ENCODE measurements around the gene PLAGL2. TPM values are rescaled to one million over a fixed set of nuclear protein-coding genes. Genes with fewer than 3 reads are reported as not detected.

The PLAGL2 gene
- total and polyA plus RNA-seq, 2 donors = 2.8 to 5.0 TPM

- H3K4me3 ChIP-seq (ENCODE audit: low read length in 2 of 2) = no peak overlapping the region
- no peak for DNase-seq (ENCODE audit: low read depth in 6 of 9, low spot score in 9 of 9)
- H3K27ac ChIP-seq (ENCODE audit: low read depth in 1 of 2, low read length in 1 of 2) = no peak overlapping the region
- peaks cover 0 to 4% of the 10 kb centered on the region in 2 donors for H3K4me1 ChIP-seq (ENCODE audit: control insufficient read depth in 2 of 2, insufficient read depth in 2 of 2, low read length in 2 of 2)
- H3K27me3 ChIP-seq (ENCODE audit: control insufficient read depth in 2 of 2, insufficient read depth in 1 of 2, low read length in 1 of 2) = no peaks in the 10 kb centered on the region
- H3K9me3 ChIP-seq (ENCODE audit: control insufficient read depth in 2 of 2, insufficient read depth in 1 of 2, low read length in 1 of 2) = no peaks in the 10 kb centered on the region
- WGBS = 96% methylated on average over 13 of the region's 13 CpGs
- H3K36me3 ChIP-seq (ENCODE audit: control insufficient read depth in 2 of 2, insufficient read depth in 2 of 2, low read length in 1 of 2) = peaks cover 50 to 51% of the 10 kb centered on the region in 2 donors
Observed at GRCh38 chr20:32234135-32234808, 26.7 kb upstream of the PLAGL2 start.

GRCh38 chr20:32233286-32233685, 25.7 kb upstream of the PLAGL2 start:
- H3K4me1 ChIP-seq (ENCODE audit: control insufficient read depth in 2 of 2, insufficient read depth in 2 of 2, low read length in 2 of 2) = peaks cover 0 to 4% of the 10 kb centered on the region in 2 donors
- no peaks in the 10 kb centered on the region for H3K9me3 ChIP-seq (ENCODE audit: control insufficient read depth in 2 of 2, insufficient read depth in 1 of 2, low read length in 1 of 2)
- WGBS = 99% methylated on average over 9 of the region's 9 CpGs
- no peak overlapping the region for H3K4me3 ChIP-seq (ENCODE audit: low read length in 2 of 2)
- no peak for DNase-seq (ENCODE audit: low read depth in 6 of 9, low spot score in 9 of 9)
- peaks cover 55 to 56% of the 10 kb centered on the region in 2 donors for H3K36me3 ChIP-seq (ENCODE audit: control insufficient read depth in 2 of 2, insufficient read depth in 2 of 2, low read length in 1 of 2)
- H3K27ac ChIP-seq (ENCODE audit: low read depth in 1 of 2, low read length in 1 of 2) = no peak overlapping the region
- no peaks in the 10 kb centered on the region for H3K27me3 ChIP-seq (ENCODE audit: control insufficient read depth in 2 of 2, insufficient read depth in 1 of 2, low read length in 1 of 2)

- no peaks in the 10 kb centered on the region for H3K9me3 ChIP-seq (ENCODE audit: control insufficient read depth in 2 of 2, insufficient read depth in 1 of 2, low read length in 1 of 2)
- H3K4me3 ChIP-seq (ENCODE audit: low read length in 2 of 2) = no peak overlapping the region
- H3K27me3 ChIP-seq (ENCODE audit: control insufficient read depth in 2 of 2, insufficient read depth in 1 of 2, low read length in 1 of 2) = no peaks in the 10 kb centered on the region
- no peak overlapping the region for H3K27ac ChIP-seq (ENCODE audit: low read depth in 1 of 2, low read length in 1 of 2)
- DNase-seq (ENCODE audit: low read depth in 6 of 9, low spot score in 9 of 9) = no peak
- peaks cover 0 to 4% of the 10 kb centered on the region in 2 donors for H3K4me1 ChIP-seq (ENCODE audit: control insufficient read depth in 2 of 2, insufficient read depth in 2 of 2, low read length in 2 of 2)
- peaks cover 62 to 63% of the 10 kb centered on the region in 2 donors for H3K36me3 ChIP-seq (ENCODE audit: control insufficient read depth in 2 of 2, insufficient read depth in 2 of 2, low read length in 1 of 2)
Observed at GRCh38 chr20:32232326-32232886, 24.9 kb upstream of the PLAGL2 start.

GRCh38 chr20:32231847-32232246, 24.3 kb upstream of the PLAGL2 start:
- WGBS = 80% methylated on average over 4 of the region's 4 CpGs

GRCh38 chr20:32231245-32231644, 23.7 kb upstream of the PLAGL2 start:
- no peak overlapping the region for H3K27ac ChIP-seq (ENCODE audit: low read depth in 1 of 2, low read length in 1 of 2)
- H3K36me3 ChIP-seq (ENCODE audit: control insufficient read depth in 2 of 2, insufficient read depth in 2 of 2, low read length in 1 of 2) = peaks cover 55 to 70% of the 10 kb centered on the region in 2 donors
- H3K4me3 ChIP-seq (ENCODE audit: low read length in 2 of 2) = no peak overlapping the region
- 96% methylated on average over 4 of the region's 4 CpGs for WGBS
- peaks cover 0 to 4% of the 10 kb centered on the region in 2 donors for H3K4me1 ChIP-seq (ENCODE audit: control insufficient read depth in 2 of 2, insufficient read depth in 2 of 2, low read length in 2 of 2)
- no peaks in the 10 kb centered on the region for H3K27me3 ChIP-seq (ENCODE audit: control insufficient read depth in 2 of 2, insufficient read depth in 1 of 2, low read length in 1 of 2)
- no peak for DNase-seq (ENCODE audit: low read depth in 6 of 9, low spot score in 9 of 9)
- no peaks in the 10 kb centered on the region for H3K9me3 ChIP-seq (ENCODE audit: control insufficient read depth in 2 of 2, insufficient read depth in 1 of 2, low read length in 1 of 2)

More at GRCh38 chr20:32231847-32232246, 24.3 kb upstream of the PLAGL2 start:
- no peaks in the 10 kb centered on the region for H3K27me3 ChIP-seq (ENCODE audit: control insufficient read depth in 2 of 2, insufficient read depth in 1 of 2, low read length in 1 of 2)
- H3K27ac ChIP-seq (ENCODE audit: low read depth in 1 of 2, low read length in 1 of 2) = peak overlapping the region in 1 of 2 donors; percentile 18
- H3K4me1 ChIP-seq (ENCODE audit: control insufficient read depth in 2 of 2, insufficient read depth in 2 of 2, low read length in 2 of 2) = peaks cover 0 to 4% of the 10 kb centered on the region in 2 donors
- peaks cover 61 to 68% of the 10 kb centered on the region in 2 donors for H3K36me3 ChIP-seq (ENCODE audit: control insufficient read depth in 2 of 2, insufficient read depth in 2 of 2, low read length in 1 of 2)
- DNase-seq (ENCODE audit: low read depth in 6 of 9, low spot score in 9 of 9) = peak in 3 of 9 donors; percentile 9 to 55 (median 39)
- H3K4me3 ChIP-seq (ENCODE audit: low read length in 2 of 2) = no peak overlapping the region
- H3K9me3 ChIP-seq (ENCODE audit: control insufficient read depth in 2 of 2, insufficient read depth in 1 of 2, low read length in 1 of 2) = no peaks in the 10 kb centered on the region

GRCh38 chr20:32230707-32231106, 23.2 kb upstream of the PLAGL2 start:
- peaks cover 0 to 4% of the 10 kb centered on the region in 2 donors for H3K4me1 ChIP-seq (ENCODE audit: control insufficient read depth in 2 of 2, insufficient read depth in 2 of 2, low read length in 2 of 2)
- no peak overlapping the region for H3K4me3 ChIP-seq (ENCODE audit: low read length in 2 of 2)
- DNase-seq (ENCODE audit: low read depth in 6 of 9, low spot score in 9 of 9) = no peak
- no peak overlapping the region for H3K27ac ChIP-seq (ENCODE audit: low read depth in 1 of 2, low read length in 1 of 2)
- no peaks in the 10 kb centered on the region for H3K9me3 ChIP-seq (ENCODE audit: control insufficient read depth in 2 of 2, insufficient read depth in 1 of 2, low read length in 1 of 2)
- H3K27me3 ChIP-seq (ENCODE audit: control insufficient read depth in 2 of 2, insufficient read depth in 1 of 2, low read length in 1 of 2) = no peaks in the 10 kb centered on the region
- peaks cover 51 to 66% of the 10 kb centered on the region in 2 donors for H3K36me3 ChIP-seq (ENCODE audit: control insufficient read depth in 2 of 2, insufficient read depth in 2 of 2, low read length in 1 of 2)
- whole genome bisulfite sequencing = 98% methylated on average over 13 of the region's 13 CpGs

- no peaks in the 10 kb centered on the region for H3K9me3 ChIP-seq (ENCODE audit: control insufficient read depth in 2 of 2, insufficient read depth in 1 of 2, low read length in 1 of 2)
- H3K27me3 ChIP-seq (ENCODE audit: control insufficient read depth in 2 of 2, insufficient read depth in 1 of 2, low read length in 1 of 2) = no peaks in the 10 kb centered on the region
- H3K4me3 ChIP-seq (ENCODE audit: low read length in 2 of 2) = no peak overlapping the region
- DNase-seq (ENCODE audit: low read depth in 6 of 9, low spot score in 9 of 9) = no peak
- H3K4me1 ChIP-seq (ENCODE audit: control insufficient read depth in 2 of 2, insufficient read depth in 2 of 2, low read length in 2 of 2) = peaks cover 0 to 4% of the 10 kb centered on the region in 2 donors
- 99% methylated on average over 5 of the region's 5 CpGs for WGBS
- H3K27ac ChIP-seq (ENCODE audit: low read depth in 1 of 2, low read length in 1 of 2) = no peak overlapping the region
- peaks cover 40 to 53% of the 10 kb centered on the region in 2 donors for H3K36me3 ChIP-seq (ENCODE audit: control insufficient read depth in 2 of 2, insufficient read depth in 2 of 2, low read length in 1 of 2)
Observed at GRCh38 chr20:32229251-32229747, 21.8 kb upstream of the PLAGL2 start.

- Histone ChIP-seq H3K27ac (ENCODE audit: low read depth in 1 of 2, low read length in 1 of 2) (no peak overlapping the region), H3K36me3 (ENCODE audit: control insufficient read depth in 2 of 2, insufficient read depth in 2 of 2, low read length in 1 of 2) (peaks cover 34 to 48% of the 10 kb centered on the region in 2 donors), H3K4me3 (ENCODE audit: low read length in 2 of 2) (no peak overlapping the region), H3K4me1 (ENCODE audit: control insufficient read depth in 2 of 2, insufficient read depth in 2 of 2, low read length in 2 of 2) (peaks cover 0 to 4% of the 10 kb centered on the region in 2 donors), H3K9me3 (ENCODE audit: control insufficient read depth in 2 of 2, insufficient read depth in 1 of 2, low read length in 1 of 2) (no peaks in the 10 kb centered on the region), H3K27me3 (ENCODE audit: control insufficient read depth in 2 of 2, insufficient read depth in 1 of 2, low read length in 1 of 2) (no peaks in the 10 kb centered on the region)
- DNase-seq (ENCODE audit: low read depth in 6 of 9, low spot score in 9 of 9) = no peak
- 95% methylated on average over 22 of the region's 22 CpGs for WGBS
Observed at GRCh38 chr20:32227744-32228688, 20.5 kb upstream of the PLAGL2 start.

Measured in thymus (tissue), 11 donors.